Activated naive CD8-positive, alpha-beta T cell (primary cell): ENCODE measurements around the gene LRMDA.
"Not testable (repeated sequence)": the region's sequence is repeated elsewhere in the genome, so short reads cannot be mapped to it uniquely, and the experiment has no call there.

ENCODE experiments used
- H3K27ac Mint-ChIP-seq: one replicate; pipeline ENCODE4 v1.8.0; 2021; ENCODE audit warnings: mixed read lengths
- H3K27me3 Mint-ChIP-seq: one replicate; pipeline ENCODE4 v1.8.0; 2021; ENCODE audit warnings: mixed read lengths
- H3K36me3 Mint-ChIP-seq: one replicate; pipeline ENCODE4 v1.8.0; 2021; ENCODE audit warnings: mixed read lengths
- H3K4me1 Mint-ChIP-seq: one replicate; pipeline ENCODE4 v1.8.0; 2021; ENCODE audit warnings: low read depth, mixed read lengths
- H3K4me3 Mint-ChIP-seq: one replicate; pipeline ENCODE4 v1.8.0; 2021; ENCODE audit warnings: mild to moderate bottlenecking, mixed read lengths
- H3K9me3 Mint-ChIP-seq: one replicate; pipeline ENCODE4 v1.8.0; 2021; ENCODE audit warnings: low read depth, mixed read lengths

Gene LRMDA

DNA sequence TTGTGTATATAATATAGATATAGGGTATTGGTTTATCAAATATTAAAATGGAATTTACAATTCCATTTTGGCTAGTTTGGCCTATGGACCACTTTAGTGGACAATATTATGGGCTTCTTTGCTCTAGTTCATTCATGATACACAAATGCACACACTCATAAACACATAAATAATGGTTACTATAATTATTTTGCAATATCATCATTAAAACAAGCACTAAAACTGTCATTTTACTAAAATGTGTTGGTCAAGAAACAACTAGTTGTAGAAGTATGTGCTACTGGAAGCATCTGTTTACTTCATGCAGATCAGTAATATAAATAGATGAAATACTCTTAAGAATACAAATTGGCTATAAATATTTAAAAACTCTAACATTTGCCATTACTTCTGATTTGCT, 1131.9 kb downstream of the LRMDA start:
- H3K27me3 Mint-ChIP-seq, result peaks cover 4% of the 10 kb centered on the region
- no peaks in the 10 kb centered on the region for H3K36me3 Mint-ChIP-seq
- H3K4me3 Mint-ChIP-seq, result no peak overlapping the region
- no peaks in the 10 kb centered on the region for H3K4me1 Mint-ChIP-seq
- no peak overlapping the region for H3K27ac Mint-ChIP-seq
- H3K9me3 Mint-ChIP-seq, result no peaks in the 10 kb centered on the region

DNA sequence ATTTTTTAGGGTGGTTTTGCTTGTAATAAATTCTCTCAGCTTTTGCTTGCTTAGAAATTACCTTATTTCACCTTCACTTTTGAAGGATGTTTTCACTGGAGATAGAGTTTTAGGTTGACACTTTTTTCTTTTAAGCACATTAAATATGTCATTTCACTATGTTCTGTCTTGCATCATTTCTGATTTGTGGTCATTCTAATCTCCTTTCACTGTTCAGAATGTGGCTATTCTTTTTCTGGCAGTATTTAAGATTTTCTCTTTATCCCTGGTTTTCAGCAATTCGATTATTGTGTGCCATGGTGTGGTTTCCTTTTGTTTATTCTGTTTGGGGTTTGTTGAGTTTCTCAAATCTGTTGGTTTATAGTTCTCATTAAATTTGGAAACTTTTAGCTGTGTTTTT, 1140.6 kb downstream of the LRMDA start:
- H3K27me3 Mint-ChIP-seq, result peaks cover 1% of the 10 kb centered on the region
- H3K36me3 Mint-ChIP-seq, result no peaks in the 10 kb centered on the region
- H3K9me3 Mint-ChIP-seq, result peaks cover 4% of the 10 kb centered on the region
- H3K27ac Mint-ChIP-seq, result no peak overlapping the region
- H3K4me1 Mint-ChIP-seq, result no peaks in the 10 kb centered on the region
- no peak overlapping the region for H3K4me3 Mint-ChIP-seq

DNA sequence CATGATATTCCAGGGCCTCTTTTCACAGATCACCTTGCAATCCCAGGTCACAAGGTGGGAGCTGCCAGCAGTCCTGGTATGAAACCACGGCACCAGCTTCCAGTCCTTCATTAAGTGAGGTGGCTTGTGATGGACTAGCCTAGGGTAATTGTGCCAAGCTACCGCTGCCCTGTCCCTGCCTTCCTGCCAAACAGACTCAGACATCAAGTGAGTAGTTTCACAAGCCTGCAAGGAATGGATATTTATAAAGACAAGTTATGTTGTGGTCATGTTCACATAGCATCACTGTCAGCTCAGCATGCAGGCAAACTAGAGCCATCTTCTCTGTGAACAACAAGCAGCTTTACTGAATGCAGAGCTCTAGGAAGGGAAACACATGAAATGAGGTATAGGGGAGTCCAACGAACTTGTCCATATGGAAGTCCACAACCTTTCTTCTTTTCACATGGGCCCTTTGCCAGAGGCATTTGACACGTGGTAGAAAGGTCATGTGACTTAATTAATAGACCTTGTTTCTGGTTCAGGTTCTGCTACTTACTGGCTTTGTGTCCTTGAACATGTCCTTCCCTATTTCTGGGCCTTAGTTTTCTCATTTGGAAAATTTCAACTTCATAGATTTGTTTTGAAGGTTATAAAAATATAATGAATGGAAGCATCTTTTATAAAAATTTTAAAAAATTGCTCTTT, 1145.0 kb downstream of the LRMDA start:
- Mint-ChIP-seq H3K4me1 (no peaks in the 10 kb centered on the region), H3K36me3 (no peaks in the 10 kb centered on the region), H3K9me3 (peaks cover 4% of the 10 kb centered on the region), H3K27me3 (no peaks in the 10 kb centered on the region), H3K27ac (no peak overlapping the region), H3K4me3 (no peak overlapping the region)

DNA sequence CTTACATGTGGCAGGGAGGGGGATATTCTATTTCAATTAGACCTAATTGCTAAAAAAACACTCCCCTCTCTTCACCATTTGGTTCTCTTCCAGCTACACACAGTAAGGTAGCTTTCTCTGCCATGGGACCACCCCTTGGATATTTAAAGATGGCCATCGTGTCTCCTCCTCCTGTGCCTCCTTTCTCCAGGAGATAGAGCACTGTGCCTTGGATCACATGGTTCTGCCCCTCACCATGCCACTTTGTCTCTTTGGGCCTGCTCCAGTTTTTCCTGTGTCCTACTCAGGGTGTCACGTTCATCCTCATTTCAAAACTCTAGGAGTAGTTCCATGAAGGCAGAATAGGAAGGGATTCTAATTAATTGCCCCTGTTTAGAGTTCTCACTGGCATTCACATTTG, 1146.0 kb downstream of the LRMDA start:
- Mint-ChIP-seq H3K9me3 (peaks cover 4% of the 10 kb centered on the region), H3K27ac (no peak overlapping the region), H3K27me3 (no peaks in the 10 kb centered on the region), H3K36me3 (no peaks in the 10 kb centered on the region), H3K4me3 (no peak overlapping the region), H3K4me1 (no peaks in the 10 kb centered on the region)

DNA sequence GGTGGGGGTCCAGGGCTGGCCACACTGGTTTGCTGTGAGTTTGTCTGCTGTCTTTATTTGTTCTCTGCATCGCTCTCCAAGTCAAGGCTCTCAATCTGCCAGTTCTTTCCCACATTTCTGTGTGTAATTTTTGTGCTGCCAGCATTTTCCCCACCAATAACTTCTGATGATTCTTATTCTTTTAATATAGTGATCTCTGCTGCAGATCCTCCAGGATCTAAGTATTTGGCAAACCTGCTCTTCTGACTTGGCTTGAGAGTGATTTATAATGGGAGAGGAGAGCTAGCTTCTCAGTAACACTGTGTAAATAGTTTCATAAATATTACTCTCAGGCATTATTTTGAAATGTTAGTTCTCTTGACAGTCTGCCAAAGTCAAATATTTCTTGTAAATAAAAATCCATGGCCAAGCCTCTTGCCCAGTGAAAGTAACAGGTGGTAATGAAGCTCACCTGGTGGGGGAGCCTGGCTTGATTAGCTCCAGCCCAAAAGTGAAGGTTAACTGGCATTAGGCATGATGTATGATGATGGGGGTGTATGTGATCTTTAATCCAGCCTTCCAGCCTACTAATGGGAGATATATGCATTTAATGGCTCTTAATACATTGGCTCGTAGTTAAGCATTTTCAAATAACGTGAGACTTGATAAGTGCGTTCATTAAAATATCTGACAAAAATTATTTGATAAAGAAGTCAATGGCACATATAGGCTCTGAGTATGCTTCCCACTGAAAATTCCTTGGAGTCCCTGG, 1150.3 kb downstream of the LRMDA start:
- H3K9me3 Mint-ChIP-seq, result peaks cover 3% of the 10 kb centered on the region
- H3K36me3 Mint-ChIP-seq, result no peaks in the 10 kb centered on the region
- no peak overlapping the region for H3K4me3 Mint-ChIP-seq
- no peaks in the 10 kb centered on the region for H3K4me1 Mint-ChIP-seq
- H3K27ac Mint-ChIP-seq, result no peak overlapping the region
- H3K27me3 Mint-ChIP-seq, result no peaks in the 10 kb centered on the region

DNA sequence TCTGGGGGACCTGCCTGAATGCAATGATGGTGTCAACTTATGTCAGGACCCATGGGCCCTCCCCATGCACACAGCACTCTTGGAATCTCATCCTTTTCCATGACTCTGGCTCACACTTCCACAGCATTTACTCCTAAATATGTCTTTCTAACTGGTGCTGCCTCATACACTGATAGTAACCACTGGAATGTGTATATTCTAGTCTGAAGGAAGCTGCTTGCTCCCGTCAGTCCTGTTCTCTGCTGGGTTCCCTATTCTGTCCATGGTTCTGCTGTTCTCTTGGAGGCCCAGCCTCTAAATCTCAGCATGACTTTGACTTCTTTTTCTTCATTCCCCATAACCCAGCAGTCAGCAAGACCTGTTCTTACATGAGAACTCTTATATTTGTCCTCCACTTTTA, 1151.1 kb downstream of the LRMDA start:
- no peak overlapping the region for H3K4me3 Mint-ChIP-seq
- H3K9me3 Mint-ChIP-seq, result peaks cover 3% of the 10 kb centered on the region
- no peaks in the 10 kb centered on the region for H3K4me1 Mint-ChIP-seq
- H3K27ac Mint-ChIP-seq, result no peak overlapping the region
- H3K27me3 Mint-ChIP-seq, result no peaks in the 10 kb centered on the region
- no peaks in the 10 kb centered on the region for H3K36me3 Mint-ChIP-seq

DNA sequence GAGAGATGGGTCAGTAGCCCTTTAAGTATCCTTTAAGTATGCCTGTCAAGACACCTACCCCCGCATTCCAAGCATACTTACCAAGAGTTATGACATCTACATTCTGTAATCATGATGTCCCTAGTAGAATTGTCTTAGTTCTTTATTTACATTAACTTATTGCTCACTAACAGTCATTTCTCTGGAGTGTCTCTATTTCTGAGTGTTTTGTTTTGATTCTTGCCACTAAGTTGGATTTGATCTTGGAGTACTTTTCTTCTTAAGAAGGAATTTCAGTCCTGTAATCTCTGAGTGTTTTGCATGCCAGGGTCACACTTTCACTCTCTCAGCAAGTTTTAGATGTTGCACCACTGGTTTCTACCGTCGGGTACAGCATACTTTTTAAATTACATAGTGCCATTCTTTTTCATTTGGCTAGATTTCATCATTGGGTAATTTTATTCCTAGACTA, 1152.3 kb downstream of the LRMDA start:
- H3K27me3 Mint-ChIP-seq, result no peaks in the 10 kb centered on the region
- H3K4me3 Mint-ChIP-seq, result no peak overlapping the region
- H3K4me1 Mint-ChIP-seq, result no peaks in the 10 kb centered on the region
- no peak overlapping the region for H3K27ac Mint-ChIP-seq
- peaks cover 3% of the 10 kb centered on the region for H3K9me3 Mint-ChIP-seq
- H3K36me3 Mint-ChIP-seq, result no peaks in the 10 kb centered on the region

DNA sequence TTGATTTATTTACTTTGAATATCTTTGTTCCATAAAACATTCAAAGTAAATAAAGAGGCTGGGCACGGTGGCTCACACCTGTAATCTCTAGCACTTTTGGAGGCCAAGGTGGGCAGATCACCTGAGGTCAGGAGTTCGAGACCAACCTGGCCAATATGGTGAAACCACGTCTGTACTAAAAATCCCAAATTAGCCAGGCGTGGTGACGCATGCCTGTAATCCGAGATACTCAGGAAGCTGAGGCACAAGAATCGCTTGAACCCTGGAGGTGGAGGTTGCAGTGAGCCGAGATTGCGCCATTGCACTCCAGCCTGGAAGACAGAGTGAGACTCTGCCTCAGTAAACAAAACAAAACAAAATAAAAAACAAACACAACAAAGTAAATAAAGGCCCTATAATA, 1153.0 kb downstream of the LRMDA start:
- not testable (repeated sequence) for H3K4me1 Mint-ChIP-seq, H3K27ac Mint-ChIP-seq, H3K27me3 Mint-ChIP-seq, H3K36me3 Mint-ChIP-seq, H3K4me3 Mint-ChIP-seq, H3K9me3 Mint-ChIP-seq
